Measurements from ENCODE around the gene OTX1. TPM values are rescaled to one million over a fixed set of nuclear protein-coding genes. Genes with fewer than 3 reads are reported as not detected.

The OTX1 gene
- total and polyA plus RNA-seq, 9 of the 15 experiments (the other 6 are each of a cell fraction or from before 2014, with no cell fraction given), result 0.18 to 7.1 (median 0.58) TPM

GRCh38 chr2:63029058-63029457 is 21.6 kb upstream of the OTX1 start:
- Histone ChIP-seq H3K4me1 (replicated peaks in 1 of 2; ENCODE audit: control insufficient read depth in 2 of 2, insufficient read depth in 2 of 2, low read length in 2 of 2) (no peaks in the 10 kb centered on the region), H3K9ac (ENCODE audit: insufficient read depth in 1 of 2, low read depth in 2 of 2, low read length in 2 of 2) (no peak overlapping the region), H3K4me3 (no peak overlapping the region), H3K9me3 (replicated peaks; ENCODE audit: control insufficient read depth, insufficient read depth, low read depth, low read length) (no peaks in the 10 kb centered on the region), H3K27ac (ENCODE audit: extremely low read depth, low read depth, low read length) (no peak overlapping the region), H3K36me3 (ENCODE audit: control insufficient read depth, insufficient read depth, low read length) (no peaks in the 10 kb centered on the region), H4K20me1 (replicated peaks; ENCODE audit: control insufficient read depth, insufficient read depth, low read length) (no peaks in the 10 kb centered on the region), H3K27me3 (ENCODE audit: control insufficient read depth in 2 of 2, insufficient read depth in 2 of 2, low read length in 2 of 2) (no peaks in the 10 kb centered on the region), H3K79me2 (ENCODE audit: control insufficient read depth, insufficient read depth, low read length) (no peaks in the 10 kb centered on the region), H2AFZ (ENCODE audit: low read depth, low read length) (no peak overlapping the region), H3K9me1 (ENCODE audit: control insufficient read depth, insufficient read depth, low read length) (no peaks in the 10 kb centered on the region), H3K4me2 (ENCODE audit: insufficient read depth, low read length) (no peak overlapping the region)
- ChIA-PET CTCF (ENCODE audit: low intra/inter-chr PET ratio) (no interaction called here), POLR2A (interaction anchor here (0.6 to 0.8 kb wide), 2 partner anchors 17 to 148 kb away, joined by 3 read pairs; no protein-coding TSS in a partner anchor)
- intact Hi-C loops (cut with micrococcal nuclease), result no loop called here
- no TSS peak for BruUV-seq (replicated peaks)
- no peak for ATAC-seq
- TF ChIP-seq CREB1 (IDR thresholded peaks at IDR 0.05), result no peak
- TF ChIP-seq CREB1 (CRISPR knock-in tag; IDR thresholded peaks at IDR 0.05), result no peak
- TF ChIP-seq, protein P1, sequence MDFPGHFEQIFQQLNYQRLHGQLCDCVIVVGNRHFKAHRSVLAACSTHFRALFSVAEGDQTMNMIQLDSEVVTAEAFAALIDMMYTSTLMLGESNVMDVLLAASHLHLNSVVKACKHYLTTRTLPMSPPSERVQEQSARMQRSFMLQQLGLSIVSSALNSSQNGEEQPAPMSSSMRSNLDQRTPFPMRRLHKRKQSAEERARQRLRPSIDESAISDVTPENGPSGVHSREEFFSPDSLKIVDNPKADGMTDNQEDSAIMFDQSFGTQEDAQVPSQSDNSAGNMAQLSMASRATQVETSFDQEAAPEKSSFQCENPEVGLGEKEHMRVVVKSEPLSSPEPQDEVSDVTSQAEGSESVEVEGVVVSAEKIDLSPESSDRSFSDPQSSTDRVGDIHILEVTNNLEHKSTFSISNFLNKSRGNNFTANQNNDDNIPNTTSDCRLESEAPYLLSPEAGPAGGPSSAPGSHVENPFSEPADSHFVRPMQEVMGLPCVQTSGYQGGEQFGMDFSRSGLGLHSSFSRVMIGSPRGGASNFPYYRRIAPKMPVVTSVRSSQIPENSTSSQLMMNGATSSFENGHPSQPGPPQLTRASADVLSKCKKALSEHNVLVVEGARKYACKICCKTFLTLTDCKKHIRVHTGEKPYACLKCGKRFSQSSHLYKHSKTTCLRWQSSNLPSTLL (IDR thresholded peaks at IDR 0.05), result no peak
- no peak for TF ChIP-seq TGIF2 (CRISPR knock-in tag; IDR thresholded peaks at IDR 0.05)
- TF ChIP-seq CBFA2T3 (IDR thresholded peaks at IDR 0.05), result peak; percentile 27; the same call in 1 of the 2 replicates
- WGBS (ENCODE audit: insufficient coverage, low coverage, missing lambda C conversion rate), result 78% methylated on average over 1 of the region's 1 CpG
- DNase-seq (ENCODE audit: extremely low read depth in 1 of 4, low spot score in 3 of 4), result no peak
- in situ Hi-C loops (cut with MboI), result no loop called here
- FAIRE-seq, result no peak
